A204.1 (cell line): ENCODE data around the gene EWSR1.

Source experiments
- FAIRE-seq: peaks from 2 replicates; lab custom pipeline; 2012; peaks lifted over from hg19 to GRCh38; lab: Jason Lieb, UNC

The EWSR1 gene

DNA sequence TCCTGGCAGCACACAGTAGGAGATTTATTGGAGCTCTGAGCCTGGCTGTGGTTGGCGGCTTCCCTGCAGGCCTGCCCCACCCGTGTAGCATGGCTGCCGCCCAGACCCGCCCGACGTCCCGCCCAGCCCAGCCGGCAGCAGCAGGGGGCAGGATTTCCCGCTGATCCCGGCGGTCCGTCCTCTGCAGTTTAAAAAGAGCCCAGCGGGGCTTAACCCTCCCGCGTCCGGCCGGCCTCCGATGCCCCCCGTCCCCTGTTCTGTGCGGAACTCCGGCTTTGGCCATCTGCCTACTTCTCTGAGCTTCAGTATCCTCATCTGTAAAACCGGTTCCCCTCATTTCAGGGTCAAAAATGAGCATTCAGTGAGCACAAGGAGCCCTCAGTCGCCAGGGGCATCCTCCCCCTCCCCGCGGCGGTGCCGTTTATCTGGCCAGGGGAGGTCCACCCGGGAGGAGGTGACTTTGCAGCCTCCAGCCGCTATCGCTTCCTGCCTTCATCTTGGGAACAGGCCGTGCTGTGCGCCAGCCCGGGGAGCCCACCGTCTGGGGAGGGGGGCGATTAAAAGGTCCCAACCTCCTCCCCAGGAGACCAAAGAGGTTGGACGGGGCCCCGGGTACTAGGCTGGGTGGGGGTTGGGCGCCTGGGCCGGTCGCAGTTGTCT, 38.2 kb downstream of the EWSR1 start, which contains the start of gene GAS2L1:
Gene GAS2L1, plus strand, starts transcription at position 476 of the 660 bp plus-strand sequence. CDS start 1,456 bp downstream, outside the sequence.
- no peak for FAIRE-seq

- no peak for FAIRE-seq
Measured at GRCh38 chr22:29306835-29307595, 38.9 kb downstream of the EWSR1 start.

- no peak for FAIRE-seq
Measured at GRCh38 chr22:29307596-29308147, 39.6 kb downstream of the EWSR1 start.

DNA sequence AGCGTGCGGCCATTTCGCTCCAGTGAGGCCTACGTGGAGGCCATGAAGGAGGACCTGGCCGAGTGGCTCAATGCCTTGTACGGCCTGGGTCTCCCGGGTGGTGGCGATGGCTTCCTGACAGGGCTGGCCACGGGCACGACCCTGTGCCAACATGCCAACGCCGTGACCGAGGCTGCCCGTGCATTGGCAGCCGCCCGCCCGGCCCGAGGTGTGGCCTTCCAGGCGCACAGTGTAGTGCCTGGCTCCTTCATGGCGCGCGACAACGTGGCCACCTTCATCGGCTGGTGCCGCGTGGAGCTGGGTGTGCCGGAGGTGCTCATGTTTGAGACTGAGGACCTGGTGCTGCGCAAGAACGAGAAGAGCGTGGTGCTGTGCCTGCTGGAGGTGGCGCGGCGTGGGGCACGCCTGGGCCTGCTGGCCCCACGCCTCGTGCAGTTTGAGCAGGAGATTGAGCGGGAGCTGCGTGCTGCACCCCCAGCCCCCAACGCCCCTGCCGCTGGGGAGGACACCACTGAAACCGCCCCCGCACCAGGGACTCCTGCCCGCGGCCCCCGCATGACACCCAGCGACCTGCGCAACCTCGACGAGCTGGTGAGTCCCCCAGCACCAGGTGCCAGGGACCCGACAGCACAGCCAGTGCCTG, 40.2 kb downstream of the EWSR1 start:
- FAIRE-seq = no peak

- no peak for FAIRE-seq
Measured at GRCh38 chr22:29308791-29309262, 40.8 kb downstream of the EWSR1 start.

- FAIRE-seq = no peak
Measured at GRCh38 chr22:29309332-29310064, 41.4 kb downstream of the EWSR1 start.

DNA sequence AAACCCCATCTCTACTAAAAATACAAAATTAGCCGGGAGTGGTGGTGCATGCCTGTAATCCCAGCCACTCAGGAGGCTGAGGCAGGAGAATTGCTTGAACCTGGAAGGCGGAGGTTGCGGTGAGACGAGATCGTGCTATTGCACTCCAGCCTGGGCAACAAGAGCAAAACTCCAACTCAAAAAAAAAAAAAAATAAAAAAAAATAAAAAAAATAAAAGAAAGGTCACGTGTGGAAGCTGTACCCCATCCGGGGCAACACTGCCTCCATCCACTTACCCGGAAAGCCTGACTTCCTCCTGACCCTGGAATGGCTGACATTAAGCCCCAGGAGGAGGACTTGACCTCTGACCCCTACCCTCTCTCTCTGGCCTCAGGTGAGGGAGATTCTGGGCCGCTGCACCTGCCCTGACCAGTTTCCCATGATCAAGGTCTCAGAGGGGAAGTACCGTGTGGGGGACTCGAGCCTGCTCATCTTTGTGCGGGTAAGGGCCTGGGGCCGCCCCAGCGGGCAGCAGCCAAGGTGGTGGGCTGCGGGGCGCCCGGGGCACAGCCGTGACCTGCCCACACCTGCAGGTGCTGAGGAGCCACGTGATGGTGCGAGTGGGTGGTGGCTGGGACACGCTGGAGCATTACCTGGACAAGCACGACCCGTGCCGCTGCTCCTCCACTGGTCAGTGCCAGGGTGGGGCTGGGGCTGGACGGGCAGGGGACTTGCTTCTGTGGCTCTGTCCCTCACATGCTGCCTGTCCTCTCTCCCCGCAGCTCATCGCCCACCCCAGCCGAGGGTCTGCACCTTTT, 42.2 kb downstream of the EWSR1 start:
- FAIRE-seq = no peak

GRCh38 chr22:29310863-29311339, 42.8 kb downstream of the EWSR1 start:
- no peak for FAIRE-seq

GRCh38 chr22:29311464-29312217, 43.6 kb downstream of the EWSR1 start:
- FAIRE-seq = no peak

DNA sequence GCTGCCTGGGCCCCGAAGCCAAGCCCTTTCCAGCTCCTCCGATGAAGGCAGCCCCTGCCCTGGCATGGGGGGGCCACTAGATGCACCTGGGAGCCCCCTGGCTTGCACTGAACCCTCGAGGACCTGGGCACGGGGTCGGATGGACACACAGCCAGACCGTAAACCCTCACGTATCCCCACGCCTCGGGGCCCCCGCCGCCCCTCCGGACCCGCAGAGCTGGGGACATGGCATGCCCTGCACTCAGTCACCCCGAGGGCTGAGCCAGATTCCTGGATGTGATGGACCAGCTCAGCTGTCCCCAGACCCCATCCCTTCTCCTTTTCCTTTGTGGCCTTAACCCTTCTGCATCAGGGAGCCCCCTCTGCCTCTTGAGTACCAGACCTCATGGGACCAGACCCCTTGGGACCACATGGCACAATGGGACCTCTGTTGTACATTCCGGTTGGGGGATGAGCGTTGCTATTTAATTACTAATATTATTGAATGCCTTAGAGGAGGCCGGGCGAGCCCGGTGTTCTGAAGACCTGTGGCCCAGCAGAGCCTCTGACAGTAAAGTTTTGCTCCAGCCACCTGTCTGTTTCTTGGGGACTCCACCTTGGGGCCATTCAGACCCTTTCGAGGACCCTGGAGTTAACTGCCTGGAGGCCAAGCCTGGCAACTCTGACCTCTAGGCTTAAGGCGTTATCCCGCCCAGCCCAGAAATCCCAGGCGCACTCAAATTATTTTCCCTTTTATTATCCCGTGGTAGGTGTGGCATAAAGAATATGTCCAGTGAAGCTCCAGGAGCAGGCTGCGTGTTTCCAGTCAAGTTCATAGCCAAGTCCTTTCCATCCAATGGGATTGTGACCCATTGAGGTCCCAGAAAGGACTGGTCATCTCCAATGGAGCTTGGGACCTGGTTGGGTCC, 44.4 kb downstream of the EWSR1 start:
- FAIRE-seq = no peak

GRCh38 chr22:29313126-29313575, 45.1 kb downstream of the EWSR1 start:
- FAIRE-seq = no peak

- no peak for FAIRE-seq
Measured at GRCh38 chr22:29313576-29314466, 45.8 kb downstream of the EWSR1 start.

GRCh38 chr22:29314537-29315285, 46.6 kb downstream of the EWSR1 start:
- FAIRE-seq = no peak

DNA sequence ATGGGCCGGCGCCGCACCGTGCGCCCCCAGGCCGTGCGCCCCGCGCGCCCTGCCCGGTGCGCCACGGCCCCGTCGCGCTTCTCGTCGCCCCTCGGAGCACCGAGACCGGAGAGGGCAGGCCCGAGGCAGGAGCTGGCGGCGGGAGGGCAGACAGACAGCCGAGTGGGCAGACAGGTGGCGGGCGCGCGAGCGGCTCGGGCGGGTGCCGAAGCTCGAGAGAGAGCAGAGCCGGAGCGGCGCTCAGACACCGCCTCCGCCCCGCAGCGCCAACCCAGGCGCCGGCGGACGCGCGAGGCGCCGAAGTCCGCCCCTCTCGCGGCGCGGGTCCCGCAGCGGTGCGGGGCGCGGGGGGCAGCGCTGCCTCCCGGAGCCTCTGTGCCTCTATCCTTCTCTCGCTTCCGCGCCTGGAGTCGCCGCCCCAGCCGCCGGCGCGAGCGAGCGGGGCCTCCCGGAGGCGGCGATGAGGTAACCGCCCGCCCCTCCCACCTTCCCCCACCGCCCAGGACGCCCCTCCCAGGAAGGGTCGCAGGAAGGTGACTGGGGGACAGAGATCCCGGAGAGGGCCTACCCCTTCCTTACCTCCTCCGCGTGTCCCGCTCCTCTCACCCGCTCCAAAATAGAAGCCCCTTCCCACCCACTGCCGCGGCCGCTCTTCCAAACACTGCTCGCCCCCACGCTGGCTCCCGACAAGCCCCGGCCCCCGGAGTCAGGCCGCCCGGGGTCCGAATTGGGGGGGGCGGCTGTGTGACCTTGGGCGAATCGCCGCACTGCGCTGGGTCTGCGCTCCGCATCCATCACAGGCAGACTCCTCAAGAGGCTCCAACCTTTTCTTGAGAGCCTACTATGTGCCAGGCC, 47.4 kb downstream of the EWSR1 start, which contains the start of gene RASL10A:
Gene RASL10A, minus strand, starts transcription at position 412 of the 855 bp plus-strand sequence. CDS start 451 bp downstream, outside the sequence.
- FAIRE-seq = no peak

DNA sequence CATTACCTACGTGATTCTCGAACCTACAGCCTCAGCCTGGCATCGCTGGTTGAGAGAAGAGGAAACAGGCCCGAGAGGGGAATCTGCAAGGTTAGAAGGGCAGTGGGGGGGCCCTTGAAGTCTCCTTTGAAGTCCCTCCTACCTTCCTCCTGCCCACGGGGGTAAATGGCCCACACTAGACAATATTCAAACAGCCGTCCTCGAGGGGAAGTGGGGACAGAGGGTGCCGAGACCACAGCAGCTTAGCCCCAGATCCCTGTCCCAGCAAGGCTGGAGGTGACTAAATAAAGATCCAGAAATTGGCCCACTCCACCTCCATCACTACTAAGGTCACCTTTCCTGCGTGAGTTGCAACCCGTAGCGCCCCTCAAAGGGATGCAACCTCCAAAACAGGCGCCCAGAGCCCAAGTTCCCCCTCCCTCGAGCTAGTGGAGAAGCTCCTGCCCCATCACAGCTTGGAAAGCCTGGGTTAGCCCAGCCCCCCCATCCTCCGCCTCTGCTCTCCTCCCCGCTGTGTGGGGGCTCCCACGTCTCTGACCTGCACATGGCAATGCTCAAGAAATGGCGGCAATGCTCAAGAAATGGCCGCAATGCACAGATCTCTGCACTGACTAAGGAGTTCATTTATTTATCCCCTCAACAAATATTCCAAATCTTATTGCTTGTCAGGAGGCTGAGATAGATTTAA, 48.2 kb downstream of the EWSR1 start:
- FAIRE-seq = no peak
